CD14-positive monocyte (primary cell): ENCODE data around the gene SLC16A12. TPM values are rescaled to one million over a fixed set of nuclear protein-coding genes. Genes with fewer than 3 reads are reported as not detected.
"Not testable (repeated sequence)": the region's sequence is repeated elsewhere in the genome, so short reads cannot be mapped to it uniquely, and the experiment has no call there.

Experiments used
- DNase-seq, 3 donors: peaks; one replicate each; pipeline ENCODE4 v3.0.0-alpha.2; 2011 to 2022
- H2AFZ ChIP-seq: 2 replicates; pipeline ENCODE4 v1.6.0; 2012; ENCODE audit warnings: mild to moderate bottlenecking, low read depth, low read length, inconsistent platforms; ENCODE audit not compliant: insufficient read depth, poor library complexity, severe bottlenecking
- H3K27ac ChIP-seq, 2 donors: 1 replicate in 1 of 2; 2 replicates in 1 of 2; pipeline ENCODE4 v1.5.1; 2012 to 2013; ENCODE audit warnings: low read length in 2 of 2, control low read depth in 1 of 2, inconsistent platforms in 1 of 2, low read depth in 1 of 2, mild to moderate bottlenecking in 1 of 2
- H3K27me3 ChIP-seq, 2 donors: one replicate each; pipeline versions ENCODE4 v1.6.0 to v1.6.1; 2011 to 2013; ENCODE audit warnings: low read length in 2 of 2; ENCODE audit not compliant: control insufficient read depth in 2 of 2, insufficient read depth in 2 of 2
- H3K36me3 ChIP-seq, 2 donors: replicated peaks in 1 of 2; 1 replicate in 1 of 2; 2 replicates in 1 of 2; pipeline versions ENCODE4 v1.5.1 to v1.6.1; 2012 to 2013; ENCODE audit warnings: low read length in 2 of 2, control low read depth in 1 of 2, inconsistent platforms in 1 of 2, mild to moderate bottlenecking in 1 of 2; ENCODE audit not compliant: insufficient read depth in 2 of 2, control insufficient read depth in 1 of 2
- H3K4me1 ChIP-seq, 2 donors: 1 replicate in 1 of 2; 2 replicates in 1 of 2; pipeline versions ENCODE4 v1.5.1 to v1.6.1; 2012 to 2013; ENCODE audit warnings: low read length in 2 of 2, control low read depth in 1 of 2, inconsistent platforms in 1 of 2, mild to moderate bottlenecking in 1 of 2, moderate library complexity in 1 of 2; ENCODE audit not compliant: insufficient read depth in 2 of 2, control insufficient read depth in 1 of 2
- H3K4me2 ChIP-seq: replicated peaks from 2 replicates; pipeline ENCODE3; 2012; ENCODE audit warnings: low read length, moderate library complexity, mild to moderate bottlenecking; ENCODE audit not compliant: poor library complexity, severe bottlenecking; ENCODE audit errors: extremely low read depth
- H3K4me3 ChIP-seq, 3 experiments: fragments of 200-600 bp in 1 of 3; sonication (generic) in 1 of 3; replicated peaks in 1 of 3; 1 replicate in 2 of 3; 2 replicates in 1 of 3; pipeline ENCODE4 v1.5.1; 2011 to 2013; ENCODE audit warnings: low read length in 3 of 3, mild to moderate bottlenecking in 3 of 3, control low read depth in 2 of 3, low read depth in 2 of 3, inconsistent platforms in 1 of 3, moderate library complexity in 1 of 3
- H3K79me2 ChIP-seq: 2 replicates; pipeline ENCODE4 v1.6.0; 2012; ENCODE audit warnings: mild to moderate bottlenecking, control low read depth, inconsistent platforms, low read length, moderate library complexity; ENCODE audit not compliant: insufficient read depth
- H3K9ac ChIP-seq: 2 replicates; pipeline ENCODE4 v1.6.0; 2017; ENCODE audit warnings: low read length, mild to moderate bottlenecking; ENCODE audit not compliant: insufficient read depth, poor library complexity, severe bottlenecking
- H3K9me3 ChIP-seq, 2 donors: replicated peaks in 1 of 2; 1 replicate in 1 of 2; 2 replicates in 1 of 2; pipeline versions ENCODE4 v1.5.1 to v1.6.1; 2012 to 2013; ENCODE audit warnings: low read length in 2 of 2, control low read depth in 1 of 2; ENCODE audit not compliant: control insufficient read depth in 1 of 2, insufficient read depth in 1 of 2
- H4K20me1 ChIP-seq: 2 replicates; pipeline ENCODE4 v1.6.0; 2012; ENCODE audit warnings: mild to moderate bottlenecking, low read length, control low read depth, moderate library complexity; ENCODE audit not compliant: insufficient read depth
- H3K27ac Mint-ChIP-seq, 7 donors: one replicate each; pipeline ENCODE4 v1.8.0; 2020; ENCODE audit warnings: mild to moderate bottlenecking in 7 of 7, mixed read lengths in 7 of 7, moderate library complexity in 6 of 7, inconsistent platforms in 2 of 7
- H3K27me3 Mint-ChIP-seq, 3 donors: one replicate each; pipeline ENCODE4 v1.8.0; 2021 to 2022; ENCODE audit warnings: low read depth in 3 of 3, mild to moderate bottlenecking in 3 of 3, mixed read lengths in 3 of 3, moderate library complexity in 3 of 3, inconsistent platforms in 1 of 3
- H3K36me3 Mint-ChIP-seq, 2 donors: one replicate each; pipeline ENCODE4 v1.8.0; 2020; ENCODE audit warnings: mixed read lengths in 2 of 2, inconsistent platforms in 1 of 2, mild to moderate bottlenecking in 1 of 2
- H3K4me1 Mint-ChIP-seq: one replicate; pipeline ENCODE4 v1.8.0; 2020; ENCODE audit warnings: mild to moderate bottlenecking, mixed read lengths
- H3K4me3 Mint-ChIP-seq, 2 donors: one replicate each; pipeline ENCODE4 v1.8.0; 2020; ENCODE audit warnings: mild to moderate bottlenecking in 2 of 2, mixed read lengths in 2 of 2, moderate library complexity in 1 of 2
- H3K9me3 Mint-ChIP-seq, 7 donors: one replicate each; pipeline ENCODE4 v1.8.0; 2020 to 2022; ENCODE audit warnings: mixed read lengths in 7 of 7, mild to moderate bottlenecking in 6 of 7, moderate library complexity in 6 of 7, inconsistent platforms in 2 of 7
- CTCF ChIP-seq: fragments of 200-600 bp; IDR thresholded peaks from one replicate; pipeline ENCODE4 v1.8.0; 2022; ENCODE audit warnings: antibody characterized with exemption, mild to moderate bottlenecking
- WGBS: methylation state at CpG from one replicate; pipeline ENCODE4 v1.1.5; 2013; ENCODE audit warnings: missing lambda C conversion rate; ENCODE audit not compliant: insufficient coverage; 5-methylcytosine and 5-hydroxymethylcytosine counted together
- intact Hi-C, 2 donors: fragments of 100-400 bp; cut with micrococcal nuclease; formaldehyde crosslinking; loops; one replicate each; pipeline versions ENCODE4 v1.15.0 to v1.15.1; 2023
- polyA plus RNA-seq, 3 donors: library from polyadenylated mRNA; depleted of rRNA in 1 of 3; unstranded in 2 of 3; stranded (reverse) in 1 of 3; fragments of 300-500 nt in 2 of 3; fragments of >200 nt in 1 of 3; fragmentation: Illumina TruSeq in 2 of 3; gene quantifications; 1 replicate in 2 of 3; 2 replicates in 1 of 3; pipeline ENCODE4 v1.2.3, GENCODE V29; 2012 to 2021

SLC16A12 gene
- polyA plus RNA-seq, 3 donors: 0.04 TPM; not detected in 2

- H3K4me1 Mint-ChIP-seq: peaks cover 11% of the 10 kb centered on the region
- intact Hi-C loops: no loop called here
- Histone ChIP-seq H3K36me3 (no peaks in the 10 kb centered on the region), H3K27me3 (no peaks in the 10 kb centered on the region), H3K9ac (no peak overlapping the region), H3K4me3 (no peak overlapping the region), H3K79me2 (no peaks in the 10 kb centered on the region), H3K4me1 (peaks cover 5 to 9% of the 10 kb centered on the region in 2 donors), H2AFZ (no peak overlapping the region), H3K27ac (no peak overlapping the region), H3K9me3 (peaks cover 0 to 4% of the 10 kb centered on the region in 2 donors), H3K4me2 (no peak overlapping the region), H4K20me1 (no peaks in the 10 kb centered on the region)
- no peak for TF ChIP-seq CTCF
- peak overlapping the region in 2 of 7 donors; percentile 27 to 60 for H3K27ac Mint-ChIP-seq
- H3K4me3 Mint-ChIP-seq: peak overlapping the region in 1 of 2 donors; percentile 33
- no peaks in the 10 kb centered on the region for H3K36me3 Mint-ChIP-seq
- H3K9me3 Mint-ChIP-seq: peaks cover 0 to 8% (median 2%) of the 10 kb centered on the region in 7 donors
- peak; percentile 22 to 33 (median 30) for DNase-seq
- 24% methylated on average over 6 of the region's 6 CpGs for WGBS
- peaks cover 0 to 1% (median under 1%) of the 10 kb centered on the region in 3 donors for H3K27me3 Mint-ChIP-seq
These were observed 13.3 kb upstream of the SLC16A12 start for GRCh38 chr10:89548673-89549072.

- Histone ChIP-seq H3K9ac (no peak overlapping the region), H2AFZ (no peak overlapping the region), H3K4me1 (peaks cover 5 to 9% of the 10 kb centered on the region in 2 donors), H3K27me3 (no peaks in the 10 kb centered on the region), H3K9me3 (peaks cover 0 to 4% of the 10 kb centered on the region in 2 donors), H4K20me1 (no peaks in the 10 kb centered on the region), H3K27ac (no peak overlapping the region), H3K79me2 (no peaks in the 10 kb centered on the region), H3K4me2 (no peak overlapping the region), H3K4me3 (no peak overlapping the region), H3K36me3 (no peaks in the 10 kb centered on the region)
- WGBS: 75% methylated on average over 2 of the region's 2 CpGs
- no peaks in the 10 kb centered on the region for H3K36me3 Mint-ChIP-seq
- peak overlapping the region in 2 of 7 donors; percentile 46 to 73 for H3K27ac Mint-ChIP-seq
- H3K4me3 Mint-ChIP-seq: peak overlapping the region in 1 of 2 donors; percentile 23
- intact Hi-C loops: no loop called here
- no peak for TF ChIP-seq CTCF
- peaks cover 0 to 8% (median 2%) of the 10 kb centered on the region in 7 donors for H3K9me3 Mint-ChIP-seq
- peaks cover 11% of the 10 kb centered on the region for H3K4me1 Mint-ChIP-seq
- H3K27me3 Mint-ChIP-seq: peaks cover 0 to 5% (median 1%) of the 10 kb centered on the region in 3 donors
- DNase-seq: no peak
These were observed 12.6 kb upstream of the SLC16A12 start for GRCh38 chr10:89547853-89548513.

- H3K4me3 ChIP-seq, H3K9ac ChIP-seq, H3K36me3 ChIP-seq, H3K27ac Mint-ChIP-seq, H3K9me3 Mint-ChIP-seq, H4K20me1 ChIP-seq, H3K27me3 ChIP-seq, DNase-seq, H3K27me3 Mint-ChIP-seq, intact Hi-C loops, H3K4me1 ChIP-seq, H2AFZ ChIP-seq, H3K79me2 ChIP-seq, H3K9me3 ChIP-seq, H3K36me3 Mint-ChIP-seq, H3K4me3 Mint-ChIP-seq, H3K4me2 ChIP-seq, H3K27ac ChIP-seq: not testable (repeated sequence)
- no CpG with 5 or more reads among the region's 1 CpG for WGBS
- H3K4me1 Mint-ChIP-seq: peaks cover 11% of the 10 kb centered on the region
These were observed 11.3 kb upstream of the SLC16A12 start for GRCh38 chr10:89546651-89547050.
